Measurements from ENCODE around the gene GTF3C1. TPM values are rescaled to one million over a fixed set of nuclear protein-coding genes. Genes with fewer than 3 reads are reported as not detected.

The GTF3C1 gene
- total RNA-seq, 1 experiment from 2014 or later: 121 TPM

DNA sequence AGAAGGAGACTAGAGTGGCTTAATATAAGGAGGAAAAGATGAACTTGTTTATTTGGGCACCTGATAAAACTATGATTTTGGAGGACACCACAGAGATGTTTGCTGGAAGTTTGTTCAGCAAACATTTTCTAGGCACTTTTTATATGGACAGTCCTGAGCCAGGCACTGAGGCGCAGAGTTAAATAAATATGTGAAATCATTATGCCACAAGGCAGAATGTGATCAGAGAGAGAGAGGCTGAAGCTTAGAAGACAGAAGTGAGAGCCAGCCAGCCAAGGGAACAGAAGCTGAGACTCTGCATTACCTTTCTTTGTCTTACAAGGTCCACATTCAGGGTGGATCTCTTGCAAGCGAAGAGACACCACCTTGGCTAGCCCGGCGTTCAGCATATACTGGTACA, 21.4 kb downstream of the GTF3C1 start:
- H3K27ac ChIP-seq (ENCODE audit: low read length): no peak overlapping the region
- ChIA-PET CTCF (no interaction called here), POLR2A (no interaction called here)
- intact Hi-C loops (cut with micrococcal nuclease; ENCODE audit: unreplicated experiment): no loop called here
- H3K4me1 ChIP-seq (ENCODE audit: control insufficient read depth, insufficient read depth, low read length): no peaks in the 10 kb centered on the region
- ATAC-seq: no peak
- TF ChIP-seq CTCF (IDR thresholded peaks at IDR 0.05) (no peak), SIN3A (IDR thresholded peaks at IDR 0.05; ENCODE audit: borderline replicate concordance, insufficient read depth, low read depth, low read length) (no peak), POLR2AphosphoS5 (IDR thresholded peaks at IDR 0.05; ENCODE audit: low read depth, low read length) (no peak), TCF7L2 (IDR thresholded peaks at IDR 0.05; ENCODE audit: low read depth, low read length) (no peak), REST (IDR thresholded peaks at IDR 0.05; ENCODE audit: insufficient read depth in 1 of 2, low read depth in 2 of 2, low read length in 1 of 2) (no peak)
- BruUV-seq (replicated peaks): no TSS peak
- no peaks in the 10 kb centered on the region for H3K27me3 ChIP-seq (ENCODE audit: control insufficient read depth, insufficient read depth, low read length)
- in situ Hi-C loops (cut with HindIII; ENCODE audit: low pct_unique_long_range_greater_than_20kb, low sequenced_read_pairs): no loop called here
- no peak overlapping the region for H3K4me3 ChIP-seq (ENCODE audit: low read depth in 2 of 2, low read length in 2 of 2)
- H3K36me3 ChIP-seq (ENCODE audit: control insufficient read depth, insufficient read depth, low read length): peaks cover 11% of the 10 kb centered on the region
- DNase-seq (ENCODE audit: low read depth, low spot score): no peak
- H3K9me3 ChIP-seq (ENCODE audit: control insufficient read depth, insufficient read depth, low read depth, low read length): no peaks in the 10 kb centered on the region

DNA sequence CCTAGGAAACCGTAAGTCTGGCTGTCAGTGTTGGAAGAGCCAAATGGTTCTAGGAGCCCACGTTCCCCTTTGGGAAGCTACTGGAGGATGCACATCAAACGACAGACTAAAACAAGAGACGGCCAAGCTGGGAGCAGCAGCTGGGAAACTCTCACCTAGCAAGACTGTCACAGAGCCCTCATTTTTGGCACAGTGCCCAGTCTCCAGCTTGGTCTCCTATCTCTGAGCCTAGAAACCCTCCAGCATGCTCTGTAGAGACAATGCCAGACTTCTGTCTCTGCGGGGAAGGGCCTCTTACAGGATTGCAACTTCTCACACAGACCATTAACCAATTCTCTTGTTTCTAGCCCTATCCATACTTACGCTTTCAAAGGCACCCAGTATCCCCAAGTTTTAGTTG, 23.5 kb downstream of the GTF3C1 start:
- intact Hi-C loops (cut with micrococcal nuclease; ENCODE audit: unreplicated experiment) (no loop called here), in situ Hi-C loops (cut with HindIII; ENCODE audit: low pct_unique_long_range_greater_than_20kb, low sequenced_read_pairs) (no loop called here)
- no peak overlapping the region for H3K4me3 ChIP-seq (ENCODE audit: low read depth in 2 of 2, low read length in 2 of 2)
- ChIA-PET CTCF (interaction anchor here (0.6 kb wide), 1 partner anchor 31 kb away, joined by 7 read pairs; no protein-coding TSS in a partner anchor), POLR2A (no interaction called here)
- BruUV-seq (replicated peaks): no TSS peak
- no peaks in the 10 kb centered on the region for H3K27me3 ChIP-seq (ENCODE audit: control insufficient read depth, insufficient read depth, low read length)
- ATAC-seq: no peak
- no peak for DNase-seq (ENCODE audit: low read depth, low spot score)
- peaks cover 15% of the 10 kb centered on the region for H3K36me3 ChIP-seq (ENCODE audit: control insufficient read depth, insufficient read depth, low read length)
- H3K9me3 ChIP-seq (ENCODE audit: control insufficient read depth, insufficient read depth, low read depth, low read length): no peaks in the 10 kb centered on the region
- no peak overlapping the region for H3K27ac ChIP-seq (ENCODE audit: low read length)
- TF ChIP-seq POLR2AphosphoS5 (IDR thresholded peaks at IDR 0.05; ENCODE audit: low read depth, low read length): no peak
- TF ChIP-seq SIN3A (IDR thresholded peaks at IDR 0.05; ENCODE audit: borderline replicate concordance, insufficient read depth, low read depth, low read length): no peak
- TF ChIP-seq REST (IDR thresholded peaks at IDR 0.05; ENCODE audit: insufficient read depth in 1 of 2, low read depth in 2 of 2, low read length in 1 of 2): no peak
- TF ChIP-seq TCF7L2 (IDR thresholded peaks at IDR 0.05; ENCODE audit: low read depth, low read length): no peak
- no peak for TF ChIP-seq CTCF (IDR thresholded peaks at IDR 0.05)
- no peaks in the 10 kb centered on the region for H3K4me1 ChIP-seq (ENCODE audit: control insufficient read depth, insufficient read depth, low read length)

Measured in Panc1 (cell line).